HL-60 (cell line): ENCODE data around the gene TCF3.
A peak's percentile ranks its signal among the peaks of the same experiment; 100 is the strongest.

Experiments
- DNase-seq, 2 experiments: peaks; one replicate each; pipeline ENCODE4 v3.0.0-alpha.2; 2010 to 2020; ENCODE audit warnings: low read depth in 1 of 2, low spot score in 1 of 2
- H3K27ac ChIP-seq: fragments of 250-450 bp; sonication (Bioruptor Pico); replicated peaks from 2 replicates; pipeline ENCODE4 v1.5.1; 2020; ENCODE audit warnings: mild to moderate bottlenecking, moderate library complexity
- H3K27me3 ChIP-seq: fragments of 250-450 bp; sonication (Bioruptor Pico); 2 replicates; pipeline ENCODE4 v1.5.1; 2021; ENCODE audit warnings: mild to moderate bottlenecking, moderate library complexity; ENCODE audit not compliant: insufficient read depth, poor library complexity, severe bottlenecking
- H3K4me3 ChIP-seq: replicated peaks from 2 replicates; pipeline ENCODE4 v1.5.1; 2011; ENCODE audit warnings: mild to moderate bottlenecking, control low read depth, low read length; ENCODE audit not compliant: insufficient read depth
- CTCF ChIP-seq: IDR thresholded peaks from one replicate; pipeline ENCODE4 v1.5.1; 2011; ENCODE audit warnings: low read length, control low read depth, inconsistent platforms; ENCODE audit not compliant: insufficient read depth
- GABPA ChIP-seq: IDR thresholded peaks from 2 replicates; pipeline ENCODE4 v1.6.1; 2012; ENCODE audit warnings: low read depth
- POLR2AphosphoS5 ChIP-seq: IDR thresholded peaks from 2 replicates; pipeline ENCODE4 v1.6.1; 2012; ENCODE audit warnings: low read depth
- REST ChIP-seq: IDR thresholded peaks from 2 replicates; pipeline ENCODE4 v1.6.1; 2012; ENCODE audit warnings: low read depth; ENCODE audit not compliant: insufficient replicate concordance
- SPI1 ChIP-seq: IDR thresholded peaks from 2 replicates; pipeline ENCODE4 v1.6.1; 2012; ENCODE audit warnings: low read depth, mild to moderate bottlenecking, borderline replicate concordance

TCF3 gene

GRCh38 chr19:1592755-1593500 is 59.5 kb downstream of the TCF3 start, which contains the start of gene MBD3:
Gene MBD3, minus strand, starts transcription at chr19:1592865. Its CDS starts 234 bp downstream, at chr19:1592631.
- Histone ChIP-seq H3K27ac (peak within 1 kb of the TSS; percentile 99), H3K27me3 (no peaks in the 10 kb centered on the region), H3K4me3 (peak within 1 kb of the TSS; percentile 67)
- peak; percentile 84 to 91 for DNase-seq
- TF ChIP-seq CTCF = no peak
- peak; percentile 14 for TF ChIP-seq POLR2AphosphoS5
- no peak for TF ChIP-seq REST

GRCh38 chr19:1592024-1592754 is 60.2 kb downstream of the TCF3 start:
- peak; percentile 76 to 86 for DNase-seq
- H3K4me3 ChIP-seq = peak overlapping the region; percentile 67
- peak overlapping the region; percentile 99 for H3K27ac ChIP-seq
- TF ChIP-seq REST (peak; percentile 70), POLR2AphosphoS5 (peak; percentile 96), GABPA (no peak), SPI1 (no peak)
- no peaks in the 10 kb centered on the region for H3K27me3 ChIP-seq

- peak overlapping the region; percentile 99 for H3K27ac ChIP-seq
- TF ChIP-seq POLR2AphosphoS5 = no peak
- TF ChIP-seq REST = no peak
- no peak for TF ChIP-seq SPI1
- TF ChIP-seq GABPA = no peak
- no peak for TF ChIP-seq CTCF
- no peak for DNase-seq
- H3K27me3 ChIP-seq = no peaks in the 10 kb centered on the region
- peak overlapping the region; percentile 67 for H3K4me3 ChIP-seq
These were observed 60.9 kb downstream of the TCF3 start for GRCh38 chr19:1591421-1592023.
